Measurements from ENCODE around the gene SGCA.

The SGCA gene

GRCh38 chr17:50209472-50210239 lies 43.9 kb downstream of the SGCA start:
- H3K9ac ChIP-seq (ENCODE audit: low read depth, low read length), result peak overlapping the region; percentile 57; the same call in 1 of the 2 replicates
- peak overlapping the region; percentile 81 for H3K27ac ChIP-seq (ENCODE audit: low read depth, low read length)
- peak overlapping the region; percentile 17; the same call in 1 of the 2 replicates for H3K4me3 ChIP-seq (ENCODE audit: low read length)
- peaks cover 62% of the 10 kb centered on the region for H3K4me1 ChIP-seq (ENCODE audit: insufficient read depth, low read length)
- H3K36me3 ChIP-seq (ENCODE audit: insufficient read depth, low read length), result no peaks in the 10 kb centered on the region
- H3K9me3 ChIP-seq (ENCODE audit: insufficient read depth, low read depth, low read length), result no peaks in the 10 kb centered on the region
- WGBS, result 27% methylated on average over 16 of the region's 16 CpGs
- no peaks in the 10 kb centered on the region; the same call in 1 of the 2 replicates for H3K27me3 ChIP-seq (ENCODE audit: insufficient read depth, low read length)

- H3K9me3 ChIP-seq (ENCODE audit: insufficient read depth, low read depth, low read length), result no peaks in the 10 kb centered on the region
- peaks cover 56% of the 10 kb centered on the region for H3K4me1 ChIP-seq (ENCODE audit: insufficient read depth, low read length)
- H3K27me3 ChIP-seq (ENCODE audit: insufficient read depth, low read length), result no peaks in the 10 kb centered on the region
- H3K27ac ChIP-seq (ENCODE audit: low read depth, low read length), result peak overlapping the region; percentile 81
- peak overlapping the region; percentile 57 for H3K9ac ChIP-seq (ENCODE audit: low read depth, low read length)
- peak overlapping the region; percentile 17; the same call in 1 of the 2 replicates for H3K4me3 ChIP-seq (ENCODE audit: low read length)
- 10% methylated on average over 25 of the region's 26 CpGs for WGBS
- no peaks in the 10 kb centered on the region for H3K36me3 ChIP-seq (ENCODE audit: insufficient read depth, low read length)
Observed at GRCh38 chr17:50210240-50211225, 44.7 kb downstream of the SGCA start.

GRCh38 chr17:50211249-50212120 lies 45.7 kb downstream of the SGCA start:
- WGBS, result 59% methylated on average over 9 of the region's 9 CpGs
- Histone ChIP-seq H3K4me3 (ENCODE audit: low read length) (no peak overlapping the region), H3K27ac (ENCODE audit: low read depth, low read length) (peak overlapping the region; percentile 70; the same call in 1 of the 2 replicates), H3K36me3 (ENCODE audit: insufficient read depth, low read length) (no peaks in the 10 kb centered on the region), H3K4me1 (ENCODE audit: insufficient read depth, low read length) (peaks cover 55% of the 10 kb centered on the region), H3K9me3 (ENCODE audit: insufficient read depth, low read depth, low read length) (no peaks in the 10 kb centered on the region), H3K27me3 (ENCODE audit: insufficient read depth, low read length) (no peaks in the 10 kb centered on the region), H3K9ac (ENCODE audit: low read depth, low read length) (peak overlapping the region; percentile 57; the same call in 1 of the 2 replicates)

GRCh38 chr17:50212121-50212843 lies 46.5 kb downstream of the SGCA start:
- H3K27me3 ChIP-seq (ENCODE audit: insufficient read depth, low read length), result no peaks in the 10 kb centered on the region
- H3K9ac ChIP-seq (ENCODE audit: low read depth, low read length), result no peak overlapping the region
- 81% methylated on average over 15 of the region's 15 CpGs for WGBS
- no peak overlapping the region for H3K4me3 ChIP-seq (ENCODE audit: low read length)
- no peaks in the 10 kb centered on the region for H3K9me3 ChIP-seq (ENCODE audit: insufficient read depth, low read depth, low read length)
- H3K27ac ChIP-seq (ENCODE audit: low read depth, low read length), result no peak overlapping the region
- peaks cover 47% of the 10 kb centered on the region for H3K4me1 ChIP-seq (ENCODE audit: insufficient read depth, low read length)
- H3K36me3 ChIP-seq (ENCODE audit: insufficient read depth, low read length), result no peaks in the 10 kb centered on the region

GRCh38 chr17:50213026-50214022 lies 47.5 kb downstream of the SGCA start:
- H3K36me3 ChIP-seq (ENCODE audit: insufficient read depth, low read length), result no peaks in the 10 kb centered on the region
- no peak overlapping the region for H3K4me3 ChIP-seq (ENCODE audit: low read length)
- H3K27ac ChIP-seq (ENCODE audit: low read depth, low read length), result no peak overlapping the region
- H3K9me3 ChIP-seq (ENCODE audit: insufficient read depth, low read depth, low read length), result no peaks in the 10 kb centered on the region
- WGBS, result 67% methylated on average over 8 of the region's 9 CpGs
- H3K27me3 ChIP-seq (ENCODE audit: insufficient read depth, low read length), result no peaks in the 10 kb centered on the region
- peaks cover 36% of the 10 kb centered on the region for H3K4me1 ChIP-seq (ENCODE audit: insufficient read depth, low read length)
- H3K9ac ChIP-seq (ENCODE audit: low read depth, low read length), result no peak overlapping the region

GRCh38 chr17:50214976-50215760 lies 49.4 kb downstream of the SGCA start:
- 76% methylated on average over 7 of the region's 8 CpGs for WGBS

GRCh38 chr17:50217591-50217990 lies 51.8 kb downstream of the SGCA start:
- Histone ChIP-seq H3K4me1 (ENCODE audit: insufficient read depth, low read length) (peaks cover 28% of the 10 kb centered on the region), H3K4me3 (ENCODE audit: low read length) (no peak overlapping the region), H3K36me3 (ENCODE audit: insufficient read depth, low read length) (no peaks in the 10 kb centered on the region), H3K27me3 (ENCODE audit: insufficient read depth, low read length) (no peaks in the 10 kb centered on the region), H3K9me3 (ENCODE audit: insufficient read depth, low read depth, low read length) (no peaks in the 10 kb centered on the region), H3K9ac (ENCODE audit: low read depth, low read length) (no peak overlapping the region), H3K27ac (ENCODE audit: low read depth, low read length) (no peak overlapping the region)
- WGBS, result 46% methylated on average over 2 of the region's 3 CpGs

More at GRCh38 chr17:50214976-50215760, 49.4 kb downstream of the SGCA start:
- Histone ChIP-seq H3K36me3 (ENCODE audit: insufficient read depth, low read length) (no peaks in the 10 kb centered on the region), H3K4me3 (ENCODE audit: low read length) (no peak overlapping the region), H3K9me3 (ENCODE audit: insufficient read depth, low read depth, low read length) (no peaks in the 10 kb centered on the region), H3K27me3 (ENCODE audit: insufficient read depth, low read length) (no peaks in the 10 kb centered on the region), H3K27ac (ENCODE audit: low read depth, low read length) (no peak overlapping the region), H3K4me1 (ENCODE audit: insufficient read depth, low read length) (peaks cover 34% of the 10 kb centered on the region), H3K9ac (ENCODE audit: low read depth, low read length) (no peak overlapping the region)

GRCh38 chr17:50218071-50218759 lies 52.4 kb downstream of the SGCA start:
- WGBS, result 100% methylated on average over 1 of the region's 3 CpGs
- H3K4me3 ChIP-seq (ENCODE audit: low read length), result no peak overlapping the region
- H3K9ac ChIP-seq (ENCODE audit: low read depth, low read length), result no peak overlapping the region
- H3K27me3 ChIP-seq (ENCODE audit: insufficient read depth, low read length), result no peaks in the 10 kb centered on the region
- no peak overlapping the region for H3K27ac ChIP-seq (ENCODE audit: low read depth, low read length)
- H3K36me3 ChIP-seq (ENCODE audit: insufficient read depth, low read length), result no peaks in the 10 kb centered on the region
- no peaks in the 10 kb centered on the region for H3K9me3 ChIP-seq (ENCODE audit: insufficient read depth, low read depth, low read length)
- H3K4me1 ChIP-seq (ENCODE audit: insufficient read depth, low read length), result peaks cover 25% of the 10 kb centered on the region
